ENCODE results near the gene PRCC.

DNA sequence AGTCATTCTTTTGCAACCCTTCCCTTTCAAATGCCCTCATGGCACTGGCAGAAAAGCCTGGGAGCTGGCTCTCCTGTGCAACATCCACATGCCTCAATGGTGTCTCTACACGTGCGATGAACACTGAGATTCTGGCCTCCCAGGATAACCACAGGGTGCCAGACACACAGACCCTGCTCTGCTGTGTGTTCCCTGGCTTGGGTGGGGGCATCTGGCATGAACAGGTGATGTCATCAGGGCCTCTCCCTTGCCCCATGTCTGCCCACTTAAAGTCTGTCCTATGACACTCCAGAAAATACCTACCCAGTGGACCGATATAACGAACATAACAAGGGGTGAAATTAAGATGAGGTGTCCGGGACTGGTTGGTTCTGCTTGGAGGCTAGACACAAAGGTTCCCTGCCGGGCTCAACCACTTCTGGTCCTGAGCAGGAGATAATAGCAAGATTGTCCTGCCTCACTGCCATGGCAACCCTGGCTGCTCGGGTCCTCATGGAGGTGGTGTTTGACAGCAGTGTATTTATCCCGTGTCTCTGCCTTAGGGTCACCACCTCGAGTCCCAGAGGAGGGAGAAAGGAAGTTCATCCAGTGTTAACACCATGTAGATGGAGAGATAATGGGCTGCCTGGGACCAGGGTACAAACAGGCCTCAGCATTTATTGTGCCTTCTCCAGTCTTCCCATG lies 72.2 kb downstream of the PRCC start:
- TF ChIP-seq, protein P1, sequence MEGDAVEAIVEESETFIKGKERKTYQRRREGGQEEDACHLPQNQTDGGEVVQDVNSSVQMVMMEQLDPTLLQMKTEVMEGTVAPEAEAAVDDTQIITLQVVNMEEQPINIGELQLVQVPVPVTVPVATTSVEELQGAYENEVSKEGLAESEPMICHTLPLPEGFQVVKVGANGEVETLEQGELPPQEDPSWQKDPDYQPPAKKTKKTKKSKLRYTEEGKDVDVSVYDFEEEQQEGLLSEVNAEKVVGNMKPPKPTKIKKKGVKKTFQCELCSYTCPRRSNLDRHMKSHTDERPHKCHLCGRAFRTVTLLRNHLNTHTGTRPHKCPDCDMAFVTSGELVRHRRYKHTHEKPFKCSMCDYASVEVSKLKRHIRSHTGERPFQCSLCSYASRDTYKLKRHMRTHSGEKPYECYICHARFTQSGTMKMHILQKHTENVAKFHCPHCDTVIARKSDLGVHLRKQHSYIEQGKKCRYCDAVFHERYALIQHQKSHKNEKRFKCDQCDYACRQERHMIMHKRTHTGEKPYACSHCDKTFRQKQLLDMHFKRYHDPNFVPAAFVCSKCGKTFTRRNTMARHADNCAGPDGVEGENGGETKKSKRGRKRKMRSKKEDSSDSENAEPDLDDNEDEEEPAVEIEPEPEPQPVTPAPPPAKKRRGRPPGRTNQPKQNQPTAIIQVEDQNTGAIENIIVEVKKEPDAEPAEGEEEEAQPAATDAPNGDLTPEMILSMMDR (IDR thresholded peaks at IDR 0.05 in 8 of 11, conservative IDR thresholded peaks at IDR 0.05 in 3 of 11): no peak
- TF ChIP-seq POLR2AphosphoS5 (IDR thresholded peaks at IDR 0.05) (no peak), POLR2A (IDR thresholded peaks at IDR 0.05) (no peak)

All from spleen (tissue), 7 donors.